HepG2 (cell line): Measurements from ENCODE around the gene PFN1. TPM values are rescaled to one million over a fixed set of nuclear protein-coding genes. Genes with fewer than 3 reads are reported as not detected.

Experiments
- AKAP8 ChIP-seq: sonication (generic); formaldehyde crosslinking; IDR thresholded peaks from 2 replicates; pipeline ENCODE4 v1.5.1; 2020; ENCODE audit warnings: mild to moderate bottlenecking, missing genetic modification reagents
- GZF1 ChIP-seq: sonication (generic); formaldehyde crosslinking; IDR thresholded peaks from 2 replicates; pipeline ENCODE4 v1.5.1; 2020; ENCODE audit warnings: mild to moderate bottlenecking, missing genetic modification reagents
- SMYD3 ChIP-seq: sonication (generic); formaldehyde crosslinking; IDR thresholded peaks from 2 replicates; pipeline ENCODE4 v1.8.1; 2023; ENCODE audit warnings: mild to moderate bottlenecking, missing genetic modification reagents
- ZNF234 ChIP-seq: sonication (generic); formaldehyde crosslinking; conservative IDR thresholded peaks from 2 replicates; pipeline ENCODE4 v1.5.1; 2020; ENCODE audit warnings: mild to moderate bottlenecking, missing genetic modification reagents
- ZNF839 ChIP-seq: sonication (generic); formaldehyde crosslinking; IDR thresholded peaks from 2 replicates; pipeline ENCODE4 v1.4.0; 2020; ENCODE audit warnings: missing genetic modification reagents, mild to moderate bottlenecking, borderline replicate concordance
- polyA plus RNA-seq, 8 experiments: library from polyadenylated mRNA; depleted of rRNA in 3 of 8; stranded (reverse) in 7 of 8; unstranded in 1 of 8; fragments of >200 nt; fragmentation: Illumina TruSeq in 4 of 8; extraction: Trizol in 4 of 8; gene quantifications; 2 replicates each; pipeline versions ENCODE4 v1.2.1 to v1.2.3, GENCODE V29; 2011 to 2016; ENCODE audit warnings: low read depth in 4 of 8, missing spikeins in 1 of 8, mixed read lengths in 1 of 8; ENCODE audit not compliant: insufficient read depth in 1 of 8
- total RNA-seq, 5 experiments: library from RNA; depleted of rRNA; stranded (reverse); fragments of >200 nt; fragmentation: Illumina TruSeq; extraction: Trizol; gene quantifications; 2 replicates each; pipeline ENCODE4 v1.2.3, GENCODE V29; 2016; ENCODE audit warnings: low read depth in 1 of 5
- TF ChIP-seq, protein P1 (sequence below): sonication (generic); formaldehyde crosslinking; IDR thresholded peaks from 2 replicates; pipeline ENCODE4 v1.4.0; 2020; ENCODE audit warnings: missing genetic modification reagents
- TF ChIP-seq, protein P2 (sequence below): sonication (generic); formaldehyde crosslinking; IDR thresholded peaks from 2 replicates; pipeline ENCODE4 v1.8.1; 2023; ENCODE audit warnings: mild to moderate bottlenecking, missing genetic modification reagents

PFN1 gene
- total and polyA plus RNA-seq, 2 of the 13 experiments (the other 11 are each of a cell fraction or from before 2014, with no cell fraction given) = 494 to 613 TPM

DNA sequence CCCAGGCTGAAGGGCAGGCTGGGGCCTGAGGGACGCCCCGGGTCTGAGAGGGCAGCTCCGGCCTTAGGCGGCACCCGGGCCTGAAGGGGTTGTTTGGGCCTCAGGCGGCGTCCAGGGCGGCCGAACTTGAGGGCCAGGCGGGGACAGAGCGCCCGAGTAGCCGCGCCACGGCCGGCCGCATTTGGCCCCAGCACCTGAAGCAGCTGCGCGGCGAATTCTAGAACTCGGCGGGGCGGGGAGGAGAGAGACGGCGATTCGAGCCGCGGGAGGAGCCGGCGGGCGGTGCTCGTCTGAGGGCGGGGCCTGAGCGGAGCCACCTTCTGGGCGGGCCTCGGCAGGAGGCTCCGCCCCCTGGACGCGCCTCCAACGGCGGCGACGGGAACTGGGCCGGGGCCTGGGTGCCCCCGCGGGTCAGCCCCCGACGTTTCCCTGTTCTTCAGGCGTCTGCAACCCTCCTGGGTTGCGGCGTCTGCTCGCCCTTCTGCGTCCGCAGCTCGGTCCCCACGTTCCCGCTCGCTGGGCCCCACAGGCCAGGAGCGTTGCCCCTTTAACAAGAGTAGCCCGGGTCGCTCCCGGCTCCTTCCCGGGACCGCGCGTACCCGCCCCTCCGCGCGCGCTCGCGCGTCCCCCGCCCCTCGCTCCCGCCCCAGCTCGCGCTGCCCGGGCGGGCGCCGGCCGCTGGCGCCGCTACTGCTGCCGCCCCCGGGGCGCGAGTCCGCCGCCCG lies 49.1 kb upstream of the PFN1 start, which contains the start of the genes INCA1 and KIF1C (continued):
- TF ChIP-seq, protein P1, sequence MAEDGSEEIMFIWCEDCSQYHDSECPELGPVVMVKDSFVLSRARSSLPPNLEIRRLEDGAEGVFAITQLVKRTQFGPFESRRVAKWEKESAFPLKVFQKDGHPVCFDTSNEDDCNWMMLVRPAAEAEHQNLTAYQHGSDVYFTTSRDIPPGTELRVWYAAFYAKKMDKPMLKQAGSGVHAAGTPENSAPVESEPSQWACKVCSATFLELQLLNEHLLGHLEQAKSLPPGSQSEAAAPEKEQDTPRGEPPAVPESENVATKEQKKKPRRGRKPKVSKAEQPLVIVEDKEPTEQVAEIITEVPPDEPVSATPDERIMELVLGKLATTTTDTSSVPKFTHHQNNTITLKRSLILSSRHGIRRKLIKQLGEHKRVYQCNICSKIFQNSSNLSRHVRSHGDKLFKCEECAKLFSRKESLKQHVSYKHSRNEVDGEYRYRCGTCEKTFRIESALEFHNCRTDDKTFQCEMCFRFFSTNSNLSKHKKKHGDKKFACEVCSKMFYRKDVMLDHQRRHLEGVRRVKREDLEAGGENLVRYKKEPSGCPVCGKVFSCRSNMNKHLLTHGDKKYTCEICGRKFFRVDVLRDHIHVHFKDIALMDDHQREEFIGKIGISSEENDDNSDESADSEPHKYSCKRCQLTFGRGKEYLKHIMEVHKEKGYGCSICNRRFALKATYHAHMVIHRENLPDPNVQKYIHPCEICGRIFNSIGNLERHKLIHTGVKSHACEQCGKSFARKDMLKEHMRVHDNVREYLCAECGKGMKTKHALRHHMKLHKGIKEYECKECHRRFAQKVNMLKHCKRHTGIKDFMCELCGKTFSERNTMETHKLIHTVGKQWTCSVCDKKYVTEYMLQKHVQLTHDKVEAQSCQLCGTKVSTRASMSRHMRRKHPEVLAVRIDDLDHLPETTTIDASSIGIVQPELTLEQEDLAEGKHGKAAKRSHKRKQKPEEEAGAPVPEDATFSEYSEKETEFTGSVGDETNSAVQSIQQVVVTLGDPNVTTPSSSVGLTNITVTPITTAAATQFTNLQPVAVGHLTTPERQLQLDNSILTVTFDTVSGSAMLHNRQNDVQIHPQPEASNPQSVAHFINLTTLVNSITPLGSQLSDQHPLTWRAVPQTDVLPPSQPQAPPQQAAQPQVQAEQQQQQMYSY (CRISPR knock-in tag) = peak; percentile 11; the same call in 1 of the 2 replicates
- 0 out of 2 replicates have a peak, but pooled peaks have one; percentile 24 for TF ChIP-seq AKAP8
- TF ChIP-seq ZNF234 (CRISPR knock-in tag) = 0 out of 2 replicates have a peak, but pooled peaks have one; percentile 23
- TF ChIP-seq GZF1 (CRISPR knock-in tag) = 0 out of 2 replicates have a peak, but pooled peaks have one; percentile 7
- TF ChIP-seq SMYD3 (CRISPR knock-in tag) = 0 out of 2 replicates have a peak, but pooled peaks have one; percentile 22
- TF ChIP-seq, protein P2, sequence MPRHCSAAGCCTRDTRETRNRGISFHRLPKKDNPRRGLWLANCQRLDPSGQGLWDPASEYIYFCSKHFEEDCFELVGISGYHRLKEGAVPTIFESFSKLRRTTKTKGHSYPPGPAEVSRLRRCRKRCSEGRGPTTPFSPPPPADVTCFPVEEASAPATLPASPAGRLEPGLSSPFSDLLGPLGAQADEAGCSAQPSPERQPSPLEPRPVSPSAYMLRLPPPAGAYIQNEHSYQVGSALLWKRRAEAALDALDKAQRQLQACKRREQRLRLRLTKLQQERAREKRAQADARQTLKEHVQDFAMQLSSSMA = peak; percentile 76; the same call in 1 of the 2 replicates
- 0 out of 2 replicates have a peak, but pooled peaks have one; percentile 42 for TF ChIP-seq ZNF839 (CRISPR knock-in tag)
